Breast epithelium (tissue), 3 donors: ENCODE measurements around the gene NCBP3.

ENCODE experiments used
- CTCF ChIP-seq, 3 donors: fragments of 450-650 bp; IDR thresholded peaks; one replicate each; pipeline ENCODE4 v1.5.1; 2016 to 2017; ENCODE audit warnings: antibody characterized with exemption in 3 of 3, mild to moderate bottlenecking in 3 of 3, moderate library complexity in 3 of 3
- POLR2A ChIP-seq: fragments of 450-650 bp; IDR thresholded peaks from one replicate; pipeline ENCODE4 v1.6.1; 2016; ENCODE audit warnings: antibody characterized with exemption, mild to moderate bottlenecking, moderate library complexity
- POLR2AphosphoS5 ChIP-seq, 3 donors: sonication (generic); formaldehyde crosslinking; IDR thresholded peaks; one replicate each; pipeline ENCODE4 v1.6.1; 2017; ENCODE audit warnings: antibody characterized with exemption in 3 of 3

DNA sequence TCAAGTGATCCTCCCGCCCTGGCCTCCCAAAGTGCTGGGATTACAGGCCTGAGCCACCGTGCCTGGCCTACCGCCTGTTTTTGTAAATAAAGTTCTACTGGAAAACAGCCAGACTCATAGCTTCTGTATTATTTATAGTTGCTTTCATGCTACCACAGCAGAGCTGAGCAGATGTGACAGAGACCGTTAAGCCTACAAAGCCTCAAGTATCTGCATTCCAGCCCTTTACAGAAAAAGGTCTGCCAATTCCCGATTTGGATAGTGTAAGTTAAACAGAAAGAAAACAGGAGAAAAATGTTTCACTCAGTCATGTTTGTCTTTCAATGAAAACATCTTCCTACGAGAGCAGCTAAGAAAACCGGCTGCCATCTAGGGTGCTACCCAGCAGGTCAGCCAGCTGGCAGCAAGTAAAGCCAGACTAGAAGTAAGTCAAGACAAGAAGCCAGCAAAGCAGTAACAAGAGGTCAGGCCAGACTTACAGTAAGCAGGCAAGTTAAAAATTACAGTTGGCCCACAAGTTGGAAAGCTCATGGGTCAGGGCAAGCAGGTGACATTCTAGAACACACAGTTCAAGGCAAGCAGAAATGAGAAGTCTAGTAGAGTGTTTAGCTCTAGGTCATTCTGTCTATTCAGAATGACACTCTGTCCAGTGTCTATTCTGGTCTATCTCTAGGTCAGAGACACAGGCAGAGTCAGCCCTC is 17.7 kb downstream of the NCBP3 start:
- TF ChIP-seq CTCF (IDR thresholded peaks at IDR 0.05) (no peak), POLR2A (no peak), POLR2AphosphoS5 (IDR thresholded peaks at IDR 0.05) (no peak)
